ENCODE data around the gene WFDC1. TPM values are rescaled to one million over a fixed set of nuclear protein-coding genes. Genes with fewer than 3 reads are reported as not detected.

The WFDC1 gene
- total and polyA plus RNA-seq, 2 donors (not counting 3 experiments of a cell fraction or from before 2014, with no cell fraction given): not detected

- no TSS peak for BruUV-seq (replicated peaks)
- dilution Hi-C loops (cut with MboI; ENCODE audit: extremely low pct_ligation_motif_present, low sequenced_read_pairs) (loop anchor here (25.0 kb wide), 1 partner anchor 165 kb away; no protein-coding TSS in a partner anchor), intact Hi-C loops (cut with micrococcal nuclease) (no loop called here)
- H3K36me3 ChIP-seq (ENCODE audit: control insufficient read depth in 2 of 2, extremely low read depth in 1 of 2, insufficient read depth in 2 of 2, low read length in 2 of 2): no peaks in the 10 kb centered on the region
- no peak overlapping the region for H3K4me3 ChIP-seq (replicated peaks in 1 of 3; ENCODE audit: insufficient read depth in 1 of 3, low read depth in 1 of 3, low read length in 3 of 3)
- FAIRE-seq (no peak), DNase-seq (ENCODE audit: low read depth, low spot score) (no peak)
- TF ChIP-seq POLR2A (IDR thresholded peaks at IDR 0.05; ENCODE audit: low read depth, low read length) (no peak), FOS (IDR thresholded peaks at IDR 0.05; ENCODE audit: borderline replicate concordance, insufficient read depth, low read length) (no peak), MYC (IDR thresholded peaks at IDR 0.05; ENCODE audit: low read depth, low read length) (no peak), GATA2 (IDR thresholded peaks at IDR 0.05; ENCODE audit: insufficient read depth, insufficient read length, low read depth, low read length) (no peak), CTCF (IDR thresholded peaks at IDR 0.05; ENCODE audit: extremely low read depth in 1 of 2, insufficient read depth in 1 of 2, low read depth in 1 of 2, low read length in 2 of 2) (no peak), JUN (IDR thresholded peaks at IDR 0.05; ENCODE audit: borderline replicate concordance, insufficient read depth, insufficient read length, low read depth) (no peak), MAX (IDR thresholded peaks at IDR 0.05; ENCODE audit: insufficient read depth, insufficient read length) (no peak), EZH2 (IDR thresholded peaks at IDR 0.05; ENCODE audit: borderline replicate concordance, low read depth, low read length, severe bottlenecking) (no peak)
- H3K9me3 ChIP-seq (replicated peaks; ENCODE audit: control insufficient read depth, insufficient read depth, low read length): no peaks in the 10 kb centered on the region
- ChIA-PET POLR2A (no interaction called here), CTCF (no interaction called here)
- no peak overlapping the region for H3K4me2 ChIP-seq (ENCODE audit: insufficient read depth, low read length)
- H3K27ac ChIP-seq (ENCODE audit: insufficient read depth, low read depth, low read length): no peak overlapping the region
- no peak overlapping the region for H3K9ac ChIP-seq (replicated peaks; ENCODE audit: extremely low read depth, insufficient read depth, low read length)
- H3K4me1 ChIP-seq (ENCODE audit: control insufficient read depth, extremely low read depth, insufficient read depth, low read length): no peaks in the 10 kb centered on the region
- no peaks in the 10 kb centered on the region for H3K9me1 ChIP-seq (replicated peaks; ENCODE audit: control insufficient read depth, extremely low read depth, insufficient read depth, low read length)
- H3K27me3 ChIP-seq (ENCODE audit: control insufficient read depth in 2 of 2, insufficient read depth in 2 of 2, low read length in 2 of 2): peaks cover 0 to 2% of the 10 kb centered on the region in 2 experiments
- no peaks in the 10 kb centered on the region for H4K20me1 ChIP-seq (replicated peaks; ENCODE audit: control insufficient read depth, extremely low read depth, insufficient read depth, low read length)
- no peak overlapping the region for H2AFZ ChIP-seq (ENCODE audit: low read depth, low read length)
- H3K79me2 ChIP-seq (ENCODE audit: control insufficient read depth, insufficient read depth, low read length): no peaks in the 10 kb centered on the region
Measured at GRCh38 chr16:84247331-84247730, 47.3 kb upstream of the WFDC1 start.
